Activated T-cell treated with anti-CD3 and anti-CD28 coated beads for 48 hours (primary cell): ENCODE measurements around the gene ABCC1.

Experiments
- DNase-seq: peaks from one replicate; pipeline ENCODE4 v3.0.0-alpha.2; 2020; ENCODE audit warnings: low read depth

Gene ABCC1

DNA sequence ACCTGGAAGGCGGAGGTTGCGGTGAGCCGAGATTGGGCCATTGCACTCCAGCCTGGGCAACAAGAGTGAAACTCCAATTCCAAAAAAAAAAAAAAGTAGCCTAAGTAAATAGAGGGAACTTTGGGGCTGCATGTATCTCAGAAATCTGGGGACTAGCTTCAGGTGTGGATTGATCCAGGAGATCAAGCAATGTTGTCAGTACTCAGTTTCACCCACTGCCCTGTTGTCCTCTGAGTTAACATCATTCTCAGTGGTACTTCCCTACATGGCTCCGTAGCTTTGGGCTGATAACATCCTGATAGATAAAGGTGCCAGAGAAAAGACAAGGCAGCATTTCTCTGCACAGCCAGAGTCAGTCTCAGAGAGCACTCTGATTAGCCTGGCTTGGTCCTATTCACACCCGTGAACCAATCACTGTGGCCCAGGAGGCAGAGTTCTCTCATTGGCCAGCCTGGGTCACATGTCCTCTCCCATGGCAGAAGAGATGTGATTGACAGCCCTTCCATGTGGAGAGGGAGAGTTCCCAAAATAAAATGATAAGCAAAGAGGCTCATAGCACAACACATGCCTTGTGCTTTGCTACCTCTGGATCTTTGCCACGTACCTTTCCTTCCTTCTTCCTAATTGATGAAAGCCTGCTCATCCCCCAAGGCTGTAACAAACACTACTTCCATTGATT, 99.6 kb downstream of the ABCC1 start:
- no peak for DNase-seq

GRCh38 chr16:16050106-16050505, 100.7 kb downstream of the ABCC1 start:
- no peak for DNase-seq

GRCh38 chr16:16051132-16051531, 101.7 kb downstream of the ABCC1 start:
- no peak for DNase-seq

DNA sequence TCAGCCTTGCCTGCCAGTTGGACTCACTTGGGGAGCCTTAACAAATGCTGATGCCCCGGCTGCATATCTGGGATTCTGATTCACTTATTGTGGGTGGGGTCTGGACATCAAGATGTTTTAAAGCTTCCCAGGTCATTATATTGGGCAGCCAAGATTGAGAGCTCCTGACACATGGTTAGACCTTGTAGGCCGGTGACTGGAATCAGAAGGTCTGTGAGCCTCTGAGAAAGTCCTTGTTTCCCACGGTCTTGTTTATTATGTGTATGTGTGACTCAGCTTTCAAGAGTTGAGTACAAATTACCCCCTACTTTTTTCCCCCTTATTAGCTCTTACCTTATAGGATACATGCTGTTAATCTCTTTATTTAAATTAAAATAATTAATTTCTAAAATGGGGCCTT, 103.5 kb downstream of the ABCC1 start:
- no peak for DNase-seq

- DNase-seq: no peak
Measured at GRCh38 chr16:16057102-16057501, 107.7 kb downstream of the ABCC1 start.

DNA sequence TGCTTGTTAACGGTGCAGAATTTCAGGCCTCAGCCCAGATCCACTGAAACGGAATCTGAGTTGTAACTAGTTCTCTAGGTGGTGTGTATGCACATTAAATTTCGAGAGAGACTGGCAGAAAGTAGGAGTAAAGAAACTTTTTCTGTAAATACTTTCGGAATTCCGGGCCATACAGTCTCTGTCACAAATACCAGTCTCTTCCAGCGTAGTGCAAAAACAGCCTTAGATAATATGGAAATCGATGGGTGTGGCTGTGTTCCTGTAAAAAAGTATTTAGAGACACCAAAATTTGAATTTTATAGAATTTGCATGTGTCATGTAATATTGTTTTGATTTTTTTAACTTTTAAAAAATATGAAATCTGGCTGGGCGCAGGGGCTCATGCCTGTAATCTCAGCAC, 109.7 kb downstream of the ABCC1 start:
- DNase-seq: no peak

- no peak for DNase-seq
Measured at GRCh38 chr16:16059895-16060590, 110.6 kb downstream of the ABCC1 start.

- no peak for DNase-seq
Measured at GRCh38 chr16:16062023-16062937, 112.9 kb downstream of the ABCC1 start.

DNA sequence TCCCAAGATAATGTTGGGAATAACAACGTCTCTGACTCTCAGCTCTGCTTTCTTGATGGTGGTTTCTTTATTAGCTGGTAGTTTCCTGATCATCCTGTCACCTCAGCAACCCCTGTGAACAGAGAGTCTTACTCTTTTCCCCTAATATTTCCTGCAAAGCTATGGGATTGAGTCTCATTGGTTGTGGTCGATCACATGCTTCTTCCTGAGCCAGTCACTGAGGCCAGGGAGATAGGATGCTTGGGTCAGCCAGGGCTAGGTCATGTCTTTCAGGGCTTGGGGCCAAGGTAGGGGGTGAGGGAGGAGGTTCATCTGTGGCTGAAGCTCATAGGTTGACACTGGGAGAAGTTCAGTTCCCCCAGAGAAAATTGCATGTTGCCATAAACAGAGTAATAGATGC, 114.3 kb downstream of the ABCC1 start:
- no peak for DNase-seq

- DNase-seq: no peak
Measured at GRCh38 chr16:16064874-16065384, 115.5 kb downstream of the ABCC1 start.

DNA sequence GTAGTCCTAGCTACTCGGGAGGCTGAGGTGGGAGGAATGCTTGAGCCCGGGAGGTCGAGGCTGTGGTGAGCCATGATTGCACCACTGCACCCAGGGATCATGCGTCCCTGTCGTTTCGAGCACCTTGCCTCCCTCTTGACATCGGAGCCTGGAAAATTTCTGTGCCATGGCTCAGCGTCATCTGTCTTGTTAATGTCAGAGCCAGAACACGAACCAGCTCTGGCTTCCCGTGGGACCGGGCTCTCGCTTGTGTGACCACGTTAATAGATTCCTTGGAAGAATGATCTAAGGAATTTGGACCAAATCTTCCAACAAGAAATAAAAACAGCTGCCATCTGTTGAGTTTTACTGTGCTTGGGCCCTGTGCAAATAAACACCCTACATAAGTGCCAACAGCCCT, 117.7 kb downstream of the ABCC1 start:
- no peak for DNase-seq

- no peak for DNase-seq
Measured at GRCh38 chr16:16071631-16072244, 122.3 kb downstream of the ABCC1 start.

DNA sequence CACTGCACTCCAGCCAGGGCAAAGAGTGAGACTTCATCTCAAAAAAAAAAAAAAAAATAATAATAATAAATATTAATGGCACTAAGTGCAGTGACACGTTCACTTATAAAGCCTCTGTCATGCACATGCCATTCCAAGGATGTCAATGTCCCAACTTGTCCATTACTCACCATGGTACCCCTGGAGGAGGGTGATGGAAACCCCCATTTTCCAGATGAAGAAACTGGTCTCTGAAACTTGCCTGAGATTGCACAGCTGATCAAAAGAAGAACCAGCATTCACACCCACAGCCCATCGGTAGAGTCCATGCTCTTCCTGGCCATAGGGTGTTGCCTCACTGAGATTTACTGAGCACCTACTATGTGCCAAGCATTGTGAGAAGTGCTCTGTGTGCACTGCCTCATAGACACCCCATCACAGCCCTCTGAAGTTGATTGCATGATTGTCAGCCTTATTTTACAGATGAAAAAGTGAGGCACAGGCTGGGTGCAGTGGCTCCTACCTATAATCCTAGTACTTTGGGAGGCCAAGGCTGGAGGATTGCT, 123.7 kb downstream of the ABCC1 start:
- DNase-seq: no peak

DNA sequence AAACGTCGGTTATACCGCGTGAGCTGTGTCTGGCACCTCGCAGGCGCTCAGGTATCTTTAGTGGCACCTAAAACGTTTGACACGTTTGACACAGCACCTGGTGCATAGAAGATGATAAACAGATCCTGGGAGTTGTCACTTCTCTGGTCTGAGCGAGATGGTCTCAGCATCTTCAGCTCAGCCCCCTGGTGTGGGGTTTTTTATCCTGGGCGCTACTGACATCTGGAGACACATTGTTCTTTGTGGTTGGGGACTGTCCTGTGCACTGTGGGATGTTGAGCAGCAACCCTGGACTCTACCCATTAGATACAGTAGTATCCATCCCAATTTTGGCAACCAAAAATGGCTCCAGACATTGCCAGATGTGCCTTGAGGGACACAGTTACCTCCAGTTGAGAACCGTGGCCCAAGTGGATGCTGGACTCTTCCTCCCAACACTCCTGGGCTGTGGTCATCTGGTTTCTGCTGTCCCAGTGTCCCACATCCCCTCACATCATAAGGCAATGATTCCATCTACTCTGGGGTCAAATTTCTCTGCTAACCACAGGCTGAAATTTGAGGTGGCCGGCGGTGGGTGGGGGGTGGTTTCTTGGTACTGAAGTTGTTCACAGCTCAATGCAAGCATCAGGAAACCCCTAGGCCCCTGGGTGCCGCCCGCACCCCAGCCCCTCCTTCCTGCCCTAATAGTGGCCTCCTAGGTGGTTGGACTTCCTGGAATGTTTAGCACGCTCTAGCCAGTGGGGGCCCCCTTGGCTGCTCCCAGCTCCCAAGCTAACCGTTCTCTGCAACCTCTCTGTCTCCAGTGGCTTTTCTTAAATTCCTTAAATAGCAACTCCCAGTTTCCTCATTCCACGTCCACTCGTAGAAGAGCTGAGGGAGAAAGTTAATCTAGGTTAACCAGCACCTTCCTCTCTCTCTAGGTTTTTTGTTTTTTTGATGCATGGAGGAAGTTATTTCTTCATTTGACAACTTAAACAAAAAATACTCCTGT, 124.8 kb downstream of the ABCC1 start:
- no peak for DNase-seq

DNA sequence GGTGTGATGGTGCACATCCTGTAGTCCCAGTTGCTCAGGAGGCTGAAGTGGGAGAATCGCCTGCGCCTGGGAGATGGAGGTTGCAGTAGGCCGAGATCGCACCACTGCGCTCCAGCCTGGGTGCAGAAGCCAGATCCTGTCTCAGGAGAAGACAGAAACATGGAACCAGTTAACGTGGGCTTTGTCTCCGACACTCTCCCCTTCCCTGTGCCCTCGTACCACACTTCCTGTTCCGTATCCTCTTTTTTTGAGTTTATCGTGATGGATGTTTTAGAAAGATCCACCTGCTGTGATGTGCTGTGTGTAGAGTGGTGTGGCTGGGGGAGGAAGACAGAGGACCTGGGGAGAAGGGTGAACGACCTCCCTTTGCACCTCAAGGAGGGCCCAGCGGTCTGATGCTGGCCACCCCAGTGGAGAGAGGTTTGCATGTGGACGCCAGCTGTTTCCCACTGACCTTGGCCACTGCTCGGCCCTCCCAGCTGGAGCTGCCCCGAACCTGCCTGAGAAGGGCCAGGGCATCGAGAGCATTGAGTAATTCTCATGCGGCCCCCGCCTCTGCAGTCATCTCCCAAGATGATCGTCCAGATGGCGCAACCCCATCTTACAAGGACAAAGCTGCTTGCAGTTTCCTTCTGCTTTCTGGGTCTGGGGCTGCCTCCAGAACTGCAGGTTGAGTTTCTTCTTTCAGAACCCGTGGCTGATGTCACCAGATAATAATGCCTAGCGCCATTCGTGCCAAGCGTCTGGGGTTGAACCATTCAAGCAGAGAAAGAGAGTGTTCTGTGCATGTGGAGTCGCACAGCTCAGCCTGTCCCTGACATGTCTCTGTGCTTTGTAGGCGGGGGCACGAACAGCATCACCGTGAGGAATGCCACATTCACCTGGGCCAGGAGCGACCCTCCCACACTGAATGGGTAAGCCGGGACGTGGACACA, 126.3 kb downstream of the ABCC1 start:
- no peak for DNase-seq

- no peak for DNase-seq
Measured at GRCh38 chr16:16076423-16076813, 127.0 kb downstream of the ABCC1 start.

- no peak for DNase-seq
Measured at GRCh38 chr16:16080465-16081065, 131.1 kb downstream of the ABCC1 start.

DNA sequence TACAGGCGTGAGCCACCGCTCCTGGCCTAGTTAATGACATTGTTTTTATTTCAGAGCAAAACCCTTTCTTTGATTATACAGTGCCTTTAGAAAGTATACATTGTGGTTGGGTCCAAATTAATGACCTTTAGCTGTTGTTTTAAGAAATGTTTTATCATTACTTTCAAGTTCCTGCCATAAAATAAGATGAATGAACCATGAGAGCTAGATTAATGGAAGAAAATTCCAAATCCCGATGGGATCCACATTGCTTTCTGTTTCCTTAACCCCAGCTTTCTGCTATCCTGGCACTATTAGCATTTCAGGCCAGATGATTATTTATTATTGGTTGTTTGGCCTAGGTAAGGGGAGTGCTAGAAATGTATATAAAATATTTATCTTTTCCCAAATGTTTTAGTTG, 131.7 kb downstream of the ABCC1 start:
- no peak for DNase-seq

DNA sequence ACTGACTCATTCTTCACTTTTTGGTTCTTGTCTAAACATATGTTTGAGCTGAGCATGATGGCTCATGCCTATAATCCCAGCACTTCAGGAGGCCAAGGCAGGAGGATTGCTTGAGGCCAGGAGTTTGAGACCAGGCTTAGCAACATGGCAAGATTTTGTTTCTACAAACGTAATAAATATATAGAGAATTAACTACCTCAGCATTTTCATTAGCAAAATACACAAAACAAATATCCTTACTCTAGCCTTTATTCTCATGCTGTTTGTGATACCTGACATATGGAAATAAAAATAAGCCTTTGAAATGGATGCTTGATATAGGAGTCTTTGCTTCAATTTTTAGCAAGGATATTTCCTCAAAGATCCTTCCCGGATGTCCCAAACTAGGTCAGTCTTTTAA, 132.8 kb downstream of the ABCC1 start:
- DNase-seq: no peak
